Measurements from ENCODE around the gene RDH5. TPM values are rescaled to one million over a fixed set of nuclear protein-coding genes. Genes with fewer than 3 reads are reported as not detected.

Gene RDH5
- total RNA-seq, result 36.7 and 58.9 TPM in 2 replicates

DNA sequence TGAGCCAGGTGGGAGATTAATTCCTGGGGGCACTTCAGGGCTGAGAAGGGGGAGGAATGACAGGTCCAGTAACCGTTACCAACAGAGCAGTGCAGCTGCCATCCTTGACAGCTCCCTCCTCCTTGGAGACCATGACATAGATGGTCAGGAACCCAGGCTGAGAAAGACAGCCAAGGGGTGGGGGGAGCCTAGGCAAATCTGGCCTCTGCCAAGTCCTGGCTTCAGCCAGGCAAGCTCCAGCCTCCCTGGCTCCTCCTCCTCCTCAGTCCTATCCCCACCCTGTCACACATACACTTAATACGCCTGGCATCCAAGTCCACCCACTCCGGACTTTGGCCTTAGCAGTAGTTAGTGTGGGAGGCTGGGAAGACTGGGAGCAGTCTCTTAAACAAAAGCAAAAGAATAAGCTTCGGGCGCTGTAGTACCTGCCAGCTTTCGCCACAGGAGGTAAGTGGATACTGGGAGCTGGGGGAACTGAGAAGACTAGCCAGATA is at the start of gene RDH5:
Gene RDH5, plus strand, starts transcription at position 323 of the 494 bp plus-strand sequence. CDS start 792 bp downstream, outside the sequence.

DNA sequence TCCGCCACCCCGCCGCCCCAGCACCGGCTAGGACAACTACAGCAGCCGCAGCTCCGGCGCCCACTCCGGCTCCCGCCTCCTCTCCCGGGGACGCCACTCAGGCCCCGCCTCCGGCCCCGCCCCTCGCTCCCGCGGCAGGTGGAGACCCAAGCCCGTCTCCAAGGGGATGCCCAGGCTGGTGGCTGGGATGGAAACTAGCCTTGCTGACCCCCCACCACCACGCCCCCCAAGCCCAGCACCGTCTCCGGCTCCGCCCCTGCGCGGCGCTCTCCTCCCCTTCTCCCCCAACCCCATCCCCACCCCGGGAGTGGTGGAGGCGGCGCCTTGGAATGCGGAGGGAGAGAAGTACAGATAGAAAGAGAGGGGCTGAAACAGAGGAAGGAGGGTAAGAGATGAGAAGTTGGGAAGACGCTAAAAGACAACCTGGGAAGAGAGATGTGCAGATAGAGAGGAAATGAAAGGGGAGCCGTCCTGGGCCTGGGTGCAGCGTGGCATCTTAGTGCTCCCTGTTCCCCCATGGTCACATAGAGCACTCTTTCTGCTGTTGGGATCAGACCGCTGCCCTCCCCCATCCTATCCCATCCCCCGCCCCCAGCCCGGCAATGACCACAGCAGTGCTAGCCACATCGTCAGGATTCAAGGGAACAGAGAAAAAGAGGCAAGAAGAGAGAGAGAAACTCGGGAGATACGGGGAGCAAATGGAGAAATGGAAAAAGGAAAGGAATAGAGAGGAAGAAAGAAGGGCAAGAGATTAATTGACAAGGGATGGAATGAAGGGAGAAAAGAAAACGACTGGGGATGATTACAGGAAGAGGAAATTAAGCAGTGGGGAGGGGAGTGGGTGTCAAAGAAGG is 12.1 kb upstream of the RDH5 start, which contains the start of gene ITGA7:
Gene ITGA7, minus strand, starts transcription at position 64 of the 854 bp plus-strand sequence. CDS start 222 bp downstream, outside the sequence.

DNA sequence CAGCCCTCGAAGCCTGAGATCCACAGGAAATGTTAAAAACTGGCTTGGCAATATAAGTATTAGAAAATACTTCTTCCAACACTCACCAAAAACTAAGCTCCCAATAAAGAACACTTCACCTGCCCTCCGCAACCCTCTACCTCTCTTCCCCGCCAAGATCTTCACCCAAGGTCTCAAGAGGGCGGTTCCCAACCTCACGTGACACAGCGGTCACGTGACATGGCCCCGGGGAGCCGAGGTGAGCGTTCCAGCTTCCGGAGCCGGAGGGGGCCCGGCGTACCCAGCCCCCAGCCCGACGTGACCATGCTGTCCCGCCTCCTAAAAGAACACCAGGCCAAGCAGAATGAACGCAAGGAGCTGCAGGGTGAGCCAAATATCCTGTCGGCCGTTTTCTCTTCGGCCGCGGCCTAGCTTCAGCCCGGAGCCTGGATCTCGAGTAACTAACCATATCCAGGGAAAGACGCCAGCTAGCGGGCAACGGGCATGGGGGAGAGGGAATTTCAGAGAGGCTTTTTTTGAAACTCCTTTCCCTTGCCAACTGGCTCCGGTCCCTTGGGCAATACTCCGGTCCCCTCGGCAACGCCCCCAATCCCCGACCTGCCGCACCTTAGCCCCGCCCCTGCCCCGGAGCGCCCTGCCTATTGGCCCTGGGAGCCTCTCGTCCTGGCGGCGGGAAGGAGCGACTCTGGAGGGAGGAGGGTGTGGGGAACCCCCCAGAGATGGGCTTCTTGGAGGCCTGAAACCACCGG is 4.2 kb upstream of the RDH5 start, which contains the start of gene BLOC1S1:
Gene BLOC1S1, plus strand, starts transcription at position 214 of the 749 bp plus-strand sequence. Its CDS starts 6 bp downstream, at position 220.

GRCh38 chr12:55728939-55729818 is 9.0 kb downstream of the RDH5 start, which contains the start of gene CD63:
Gene CD63 (minus strand): TSS chr12:55729009. CDS start chr12:55728341, 668 bp downstream.

DNA sequence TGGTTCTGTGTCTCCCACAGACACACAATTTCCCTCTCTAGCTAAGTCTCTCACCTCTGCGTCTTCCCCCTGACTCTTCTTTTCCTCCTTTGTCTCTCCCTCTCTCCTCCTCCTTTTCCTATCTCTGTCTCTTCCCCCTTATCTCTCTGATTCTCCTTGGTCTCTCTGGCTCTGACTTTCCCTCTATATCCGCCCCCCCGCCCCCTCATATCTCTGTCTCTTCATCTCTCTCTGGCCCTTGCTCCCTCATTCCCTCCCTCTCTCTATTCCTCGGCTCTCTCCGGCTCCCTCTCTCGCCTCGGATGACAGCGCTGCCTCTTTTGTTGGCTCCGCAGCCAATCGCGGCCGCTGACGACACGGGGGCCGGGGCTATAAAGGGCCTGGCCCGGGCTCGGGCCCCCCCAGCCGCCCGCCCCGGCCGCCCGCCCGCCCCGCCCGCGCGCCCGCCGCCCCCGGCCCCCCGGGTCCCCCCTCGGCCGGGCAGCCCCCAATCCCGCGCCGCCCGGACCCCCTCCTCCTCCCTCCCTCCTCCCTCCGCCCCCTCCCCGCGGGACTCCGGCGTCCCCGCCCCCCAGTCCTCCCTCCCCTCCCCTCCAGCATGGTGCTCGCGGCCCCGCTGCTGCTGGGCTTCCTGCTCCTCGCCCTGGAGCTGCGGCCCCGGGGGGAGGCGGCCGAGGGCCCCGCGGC is 22.7 kb downstream of the RDH5 start, which contains the start of gene GDF11:
Gene GDF11, plus strand, starts transcription at position 404 of the 687 bp plus-strand sequence. Its CDS starts 195 bp downstream, at position 599.

Other genes with a start within 250 kb of the RDH5 start
- gene OR6C68, start 228.0 kb upstream of the RDH5 start, total RNA-seq, result not detected in 2 replicates
- not detected in 2 replicates for gene OR6C4, start 170.8 kb upstream of the RDH5 start, total RNA-seq
- gene OR2AP1, start 147.9 kb upstream of the RDH5 start, total RNA-seq, result not detected in 2 replicates
- not detected in 2 replicates for gene OR10P1, start 83.5 kb upstream of the RDH5 start, total RNA-seq
- gene ITGA7, start 12.5 kb upstream of the RDH5 start, total RNA-seq, result 55.0 and 68.8 TPM in 2 replicates
- gene BLOC1S1, start 4.3 kb upstream of the RDH5 start, total RNA-seq, result 62.9 and 118 TPM in 2 replicates
- gene CD63, start 8.6 kb downstream of the RDH5 start, total RNA-seq, result 2,880 and 3,412 TPM in 2 replicates
- 10.2 and 18.4 TPM in 2 replicates for gene GDF11, start 22.7 kb downstream of the RDH5 start, total RNA-seq
- 63.2 and 108 TPM in 2 replicates for gene SARNP, start 97.3 kb downstream of the RDH5 start, total RNA-seq
- 12.2 and 24.9 TPM in 2 replicates for gene ORMDL2, start 97.6 kb downstream of the RDH5 start, total RNA-seq
- 72.8 and 74.6 TPM in 2 replicates for gene DNAJC14, start 109.2 kb downstream of the RDH5 start, total RNA-seq
- 8.4 and 12.1 TPM in 2 replicates for gene MMP19, start 122.5 kb downstream of the RDH5 start, total RNA-seq
- 34.2 and 36.5 TPM in 2 replicates for gene PYM1, start 207.5 kb downstream of the RDH5 start, total RNA-seq
- gene DGKA, start 210.8 kb downstream of the RDH5 start, total RNA-seq, result 68.6 and 74.2 TPM in 2 replicates
- gene PMEL, start 245.6 kb downstream of the RDH5 start, total RNA-seq, result 0.33 and 1.6 TPM in 2 replicates
- 13.4 and 21.1 TPM in 2 replicates for gene CDK2, start 246.4 kb downstream of the RDH5 start, total RNA-seq